HepG2 (cell line): ENCODE measurements around the gene SQSTM1. TPM values are rescaled to one million over a fixed set of nuclear protein-coding genes. Genes with fewer than 3 reads are reported as not detected.

ENCODE experiments used
- CBX1 ChIP-seq: IDR thresholded peaks from one replicate; pipeline ENCODE4 v1.6.1; 2016; ENCODE audit warnings: antibody characterized with exemption, low read depth
- E2F2 ChIP-seq: sonication (generic); formaldehyde crosslinking; IDR thresholded peaks from 2 replicates; pipeline ENCODE4 v1.4.0; 2020; ENCODE audit warnings: missing genetic modification reagents, borderline replicate concordance
- GATAD1 ChIP-seq: IDR thresholded peaks from 2 replicates; pipeline ENCODE4 v1.6.1; 2016; ENCODE audit warnings: missing genetic modification reagents, missing compliant biosample characterization
- HMG20A ChIP-seq: IDR thresholded peaks from 2 replicates; pipeline ENCODE4 v1.6.1; 2016; ENCODE audit warnings: borderline replicate concordance
- JDP2 ChIP-seq: sonication (generic); formaldehyde crosslinking; IDR thresholded peaks from 2 replicates; pipeline ENCODE4 v1.8.1; 2022; ENCODE audit warnings: missing genetic modification reagents, borderline replicate concordance
- KLF9 ChIP-seq: IDR thresholded peaks from 2 replicates; pipeline ENCODE4 v1.6.1; 2016; ENCODE audit warnings: low read depth
- MAF1 ChIP-seq: sonication (generic); formaldehyde crosslinking; IDR thresholded peaks from 2 replicates; pipeline ENCODE4 v1.5.0; 2020; ENCODE audit warnings: missing genetic modification reagents, borderline replicate concordance
- NCOA5 ChIP-seq: sonication (generic); formaldehyde crosslinking; IDR thresholded peaks from 2 replicates; pipeline ENCODE4 v1.4.0; 2020; ENCODE audit warnings: missing genetic modification reagents
- RNF2 ChIP-seq: fragments of 450-650 bp; conservative IDR thresholded peaks from 2 replicates; pipeline ENCODE4 v1.6.1; 2016; ENCODE audit warnings: low read depth
- SMYD3 ChIP-seq: sonication (generic); formaldehyde crosslinking; IDR thresholded peaks from 2 replicates; pipeline ENCODE4 v1.8.1; 2023; ENCODE audit warnings: mild to moderate bottlenecking, missing genetic modification reagents
- SOX6 ChIP-seq, 2 experiments: fragments of 450-650 bp in 1 of 2; sonication (generic) in 1 of 2; formaldehyde crosslinking in 1 of 2; IDR thresholded peaks; 2 replicates each; pipeline versions ENCODE4 v1.4.0 to v1.6.1; 2017 to 2020; ENCODE audit warnings: antibody characterized with exemption in 1 of 2, mild to moderate bottlenecking in 1 of 2, missing genetic modification reagents in 1 of 2
- SYNCRIP ChIP-seq: fragments of 200-400 bp; formaldehyde crosslinking; IDR thresholded peaks from 2 replicates; pipeline ENCODE4 v1.6.1; 2018; ENCODE audit warnings: mild to moderate bottlenecking, low read depth, low read length; ENCODE audit not compliant: insufficient read depth
- TEAD3 ChIP-seq: optimal IDR thresholded peaks from 2 replicates; pipeline ENCODE3; 2016; ENCODE audit warnings: borderline replicate concordance
- THYN1 ChIP-seq: sonication (generic); formaldehyde crosslinking; IDR thresholded peaks from 2 replicates; pipeline ENCODE4 v1.8.1; 2023; ENCODE audit warnings: low read depth, mild to moderate bottlenecking, moderate library complexity, missing genetic modification reagents, borderline replicate concordance
- ZBTB37 ChIP-seq: sonication (generic); formaldehyde crosslinking; IDR thresholded peaks from 2 replicates; pipeline ENCODE4 v1.4.0; 2020; ENCODE audit warnings: mild to moderate bottlenecking, missing genetic modification reagents
- ZNF207 ChIP-seq: fragments of 450-650 bp; IDR thresholded peaks from 2 replicates; pipeline ENCODE4 v1.6.1; 2016; ENCODE audit warnings: antibody characterized with exemption, borderline replicate concordance
- ZNF326 ChIP-seq: sonication (generic); formaldehyde crosslinking; IDR thresholded peaks from 2 replicates; pipeline ENCODE4 v1.4.0; 2020; ENCODE audit warnings: missing genetic modification reagents, borderline replicate concordance
- ZNF776 ChIP-seq: sonication (generic); formaldehyde crosslinking; IDR thresholded peaks from 2 replicates; pipeline ENCODE4 v1.4.0; 2020; ENCODE audit warnings: mild to moderate bottlenecking, missing genetic modification reagents
- polyA plus RNA-seq, 8 experiments: library from polyadenylated mRNA; depleted of rRNA in 3 of 8; stranded (reverse) in 7 of 8; unstranded in 1 of 8; fragments of >200 nt; fragmentation: Illumina TruSeq in 4 of 8; extraction: Trizol in 4 of 8; gene quantifications; 2 replicates each; pipeline versions ENCODE4 v1.2.1 to v1.2.3, GENCODE V29; 2011 to 2016; ENCODE audit warnings: low read depth in 4 of 8, missing spikeins in 1 of 8, mixed read lengths in 1 of 8; ENCODE audit not compliant: insufficient read depth in 1 of 8
- total RNA-seq, 5 experiments: library from RNA; depleted of rRNA; stranded (reverse); fragments of >200 nt; fragmentation: Illumina TruSeq; extraction: Trizol; gene quantifications; 2 replicates each; pipeline ENCODE4 v1.2.3, GENCODE V29; 2016; ENCODE audit warnings: low read depth in 1 of 5
- TF ChIP-seq, protein P1 (sequence below): IDR thresholded peaks from 2 replicates; pipeline ENCODE4 v1.6.1; 2016; ENCODE audit warnings: mild to moderate bottlenecking
- TF ChIP-seq, protein P2 (sequence below): sonication (generic); formaldehyde crosslinking; IDR thresholded peaks from 2 replicates; pipeline ENCODE4 v1.8.0; 2022; ENCODE audit warnings: low read depth, missing genetic modification reagents
- TF ChIP-seq, protein P3 (sequence below): sonication (generic); formaldehyde crosslinking; IDR thresholded peaks from 2 replicates; pipeline ENCODE4 v1.5.1; 2020; ENCODE audit warnings: missing genetic modification reagents, mild to moderate bottlenecking, borderline replicate concordance

SQSTM1 gene
- total and polyA plus RNA-seq, 2 of the 13 experiments (the other 11 are each of a cell fraction or from before 2014, with no cell fraction given), result 90.9 to 160 TPM

- TF ChIP-seq E2F2 (CRISPR knock-in tag), result peak; percentile 41; the same call in 1 of the 2 replicates
- TF ChIP-seq ZNF326 (CRISPR knock-in tag), result no peak
- no peak for TF ChIP-seq HMG20A (CRISPR knock-in tag)
- no peak for TF ChIP-seq SOX6 (IDR thresholded peaks at IDR 0.05)
- peak; percentile 26 for TF ChIP-seq SOX6 (CRISPR knock-in tag; IDR thresholded peaks at IDR 0.05)
- TF ChIP-seq SYNCRIP, result no peak
- no peak for TF ChIP-seq KLF9 (CRISPR knock-in tag)
- no peak for TF ChIP-seq THYN1 (CRISPR knock-in tag)
- no peak for TF ChIP-seq ZBTB37 (CRISPR knock-in tag)
- TF ChIP-seq NCOA5 (CRISPR knock-in tag), result no peak
- TF ChIP-seq, protein P1, sequence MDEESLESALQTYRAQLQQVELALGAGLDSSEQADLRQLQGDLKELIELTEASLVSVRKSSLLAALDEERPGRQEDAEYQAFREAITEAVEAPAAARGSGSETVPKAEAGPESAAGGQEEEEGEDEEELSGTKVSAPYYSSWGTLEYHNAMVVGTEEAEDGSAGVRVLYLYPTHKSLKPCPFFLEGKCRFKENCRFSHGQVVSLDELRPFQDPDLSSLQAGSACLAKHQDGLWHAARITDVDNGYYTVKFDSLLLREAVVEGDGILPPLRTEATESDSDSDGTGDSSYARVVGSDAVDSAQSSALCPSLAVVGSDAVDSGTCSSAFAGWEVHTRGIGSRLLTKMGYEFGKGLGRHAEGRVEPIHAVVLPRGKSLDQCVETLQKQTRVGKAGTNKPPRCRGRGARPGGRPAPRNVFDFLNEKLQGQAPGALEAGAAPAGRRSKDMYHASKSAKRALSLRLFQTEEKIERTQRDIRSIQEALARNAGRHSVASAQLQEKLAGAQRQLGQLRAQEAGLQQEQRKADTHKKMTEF (CRISPR knock-in tag), result no peak
- TF ChIP-seq ZNF207, result no peak
- no peak for TF ChIP-seq GATAD1
- TF ChIP-seq RNF2, result no peak
- no peak for TF ChIP-seq MAF1
- TF ChIP-seq, protein P2, sequence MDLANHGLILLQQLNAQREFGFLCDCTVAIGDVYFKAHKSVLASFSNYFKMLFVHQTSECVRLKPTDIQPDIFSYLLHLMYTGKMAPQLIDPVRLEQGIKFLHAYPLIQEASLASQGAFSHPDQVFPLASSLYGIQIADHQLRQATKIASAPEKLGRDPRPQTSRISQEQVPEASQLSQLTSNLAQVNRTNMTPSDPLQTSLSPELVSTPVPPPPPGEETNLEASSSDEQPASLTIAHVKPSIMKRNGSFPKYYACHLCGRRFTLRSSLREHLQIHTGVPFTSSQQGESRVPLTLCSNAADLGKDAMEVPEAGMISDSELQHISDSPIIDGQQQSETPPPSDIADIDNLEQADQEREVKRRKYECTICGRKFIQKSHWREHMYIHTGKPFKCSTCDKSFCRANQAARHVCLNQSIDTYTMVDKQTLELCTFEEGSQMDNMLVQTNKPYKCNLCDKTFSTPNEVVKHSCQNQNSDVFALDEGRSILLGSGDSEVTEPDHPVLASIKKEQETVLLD (CRISPR knock-in tag), result no peak
- 0 out of 2 replicates have a peak, but pooled peaks have one; percentile 22 for TF ChIP-seq SMYD3
- TF ChIP-seq, protein P3, sequence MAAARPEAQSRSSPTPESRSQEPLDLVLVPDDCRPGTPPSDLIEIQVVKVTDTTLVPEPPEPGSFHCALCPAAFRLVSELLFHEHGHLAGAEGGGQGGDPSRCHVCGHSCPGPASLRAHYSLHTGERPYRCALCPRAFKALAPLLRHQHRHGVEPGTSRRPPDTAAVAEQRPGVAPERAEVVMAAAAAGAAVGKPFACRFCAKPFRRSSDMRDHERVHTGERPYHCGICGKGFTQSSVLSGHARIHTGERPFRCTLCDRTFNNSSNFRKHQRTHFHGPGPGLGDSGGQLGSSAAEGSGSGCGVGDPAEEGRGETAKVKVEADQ (CRISPR knock-in tag), result no peak
- no peak for TF ChIP-seq ZNF776 (CRISPR knock-in tag)
- TF ChIP-seq TEAD3, result peak; percentile 44
- TF ChIP-seq JDP2, result no peak
- no peak for TF ChIP-seq CBX1
Observed at GRCh38 chr5:179821298-179822058, 773 bp downstream of the SQSTM1 start (continued).
